ENCODE results near the gene HSPE1. TPM values are rescaled to one million over a fixed set of nuclear protein-coding genes. Genes with fewer than 3 reads are reported as not detected.

HSPE1 gene
- total RNA-seq, 1 donor = 23.5 TPM

DNA sequence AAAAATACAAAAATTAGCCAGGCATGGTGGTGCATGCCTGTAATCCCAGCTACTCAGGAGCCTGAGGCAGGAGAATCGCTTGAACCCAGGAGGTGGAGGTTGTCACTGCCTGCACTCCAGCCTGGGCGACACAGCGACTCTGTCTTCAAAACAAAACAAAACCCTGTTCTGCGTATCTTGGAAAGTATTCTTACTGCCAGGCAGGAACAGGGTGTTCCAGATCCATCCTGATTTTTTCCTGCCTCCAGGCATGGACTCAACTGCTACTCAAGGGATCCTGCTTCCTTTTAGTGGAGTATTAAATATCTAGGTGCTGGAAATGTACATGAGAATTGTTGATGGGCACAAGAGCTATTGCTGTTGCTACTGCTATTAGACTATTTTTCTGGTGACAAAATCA is 12.8 kb upstream of the HSPE1 start:
- H3K4me2 ChIP-seq (ENCODE audit: insufficient read depth, low read length) = no peak overlapping the region
- H3K4me1 ChIP-seq (ENCODE audit: insufficient read depth, low read length) = no peaks in the 10 kb centered on the region
- no peak overlapping the region for H3K4me3 ChIP-seq (ENCODE audit: insufficient read depth, low read length)
- H3K79me2 ChIP-seq (ENCODE audit: insufficient read depth, low read length) = no peaks in the 10 kb centered on the region
- H3K36me3 ChIP-seq (ENCODE audit: insufficient read depth, low read length) = peaks cover 73% of the 10 kb centered on the region
- TF ChIP-seq CTCF (IDR thresholded peaks at IDR 0.05; ENCODE audit: extremely low read depth, low read depth, low read length) = no peak
- no peaks in the 10 kb centered on the region for H3K27me3 ChIP-seq (ENCODE audit: insufficient read depth, low read length)
- H3K9me3 ChIP-seq (ENCODE audit: low read depth, low read length) = peaks cover 4% of the 10 kb centered on the region
- no peak overlapping the region for H2AFZ ChIP-seq (ENCODE audit: low read length)
- H4K20me1 ChIP-seq (ENCODE audit: insufficient read depth, low read length) = no peaks in the 10 kb centered on the region
- H3K27ac ChIP-seq (ENCODE audit: low read depth, low read length) = no peak overlapping the region
- DNase-seq (ENCODE audit: insufficient read length, low spot score, missing footprints) = no peak

GRCh38 chr2:197495433-197496134 is 4.6 kb upstream of the HSPE1 start:
- peaks cover 53% of the 10 kb centered on the region for H3K79me2 ChIP-seq (ENCODE audit: insufficient read depth, low read length)
- no peak overlapping the region for H3K4me3 ChIP-seq (ENCODE audit: insufficient read depth, low read length)
- H3K4me2 ChIP-seq (ENCODE audit: insufficient read depth, low read length) = no peak overlapping the region
- peaks cover 73% of the 10 kb centered on the region for H3K36me3 ChIP-seq (ENCODE audit: insufficient read depth, low read length)
- H2AFZ ChIP-seq (ENCODE audit: low read length) = no peak overlapping the region
- H3K4me1 ChIP-seq (ENCODE audit: insufficient read depth, low read length) = peaks cover 11% of the 10 kb centered on the region
- no peak overlapping the region for H3K27ac ChIP-seq (ENCODE audit: low read depth, low read length)
- H3K9me3 ChIP-seq (ENCODE audit: low read depth, low read length) = no peaks in the 10 kb centered on the region
- DNase-seq (ENCODE audit: insufficient read length, low spot score, missing footprints) = no peak
- no peaks in the 10 kb centered on the region for H3K27me3 ChIP-seq (ENCODE audit: insufficient read depth, low read length)
- peaks cover 21% of the 10 kb centered on the region for H4K20me1 ChIP-seq (ENCODE audit: insufficient read depth, low read length)
- TF ChIP-seq CTCF (IDR thresholded peaks at IDR 0.05; ENCODE audit: extremely low read depth, low read depth, low read length) = no peak

DNA sequence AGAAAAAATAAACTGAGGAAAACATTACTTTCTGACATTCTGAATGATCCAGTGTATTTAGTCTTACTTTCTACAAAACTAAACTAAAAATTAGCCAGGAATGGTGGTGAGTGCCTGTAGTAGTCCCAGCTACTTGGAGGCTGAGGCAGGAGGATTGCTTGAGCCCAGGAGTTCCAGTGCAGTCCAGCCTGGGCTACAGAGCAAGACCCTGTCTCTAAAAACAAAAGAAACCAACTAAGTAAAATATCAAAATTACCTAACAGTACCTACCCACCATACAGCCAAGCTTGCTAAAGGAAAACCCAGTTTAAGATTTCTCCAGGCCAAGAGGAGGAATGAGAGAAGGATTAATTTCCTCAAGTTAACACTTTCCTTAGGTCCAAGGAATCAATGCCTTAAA is 3.5 kb upstream of the HSPE1 start:
- TF ChIP-seq CTCF (IDR thresholded peaks at IDR 0.05; ENCODE audit: extremely low read depth, low read depth, low read length) = no peak
- no peak for DNase-seq (ENCODE audit: insufficient read length, low spot score, missing footprints)
- no peak overlapping the region for H3K27ac ChIP-seq (ENCODE audit: low read depth, low read length)
- peaks cover 64% of the 10 kb centered on the region for H3K79me2 ChIP-seq (ENCODE audit: insufficient read depth, low read length)
- H3K36me3 ChIP-seq (ENCODE audit: insufficient read depth, low read length) = peaks cover 63% of the 10 kb centered on the region
- H3K4me1 ChIP-seq (ENCODE audit: insufficient read depth, low read length) = peaks cover 14% of the 10 kb centered on the region
- peaks cover 21% of the 10 kb centered on the region for H4K20me1 ChIP-seq (ENCODE audit: insufficient read depth, low read length)
- H3K9me3 ChIP-seq (ENCODE audit: low read depth, low read length) = no peaks in the 10 kb centered on the region
- no peak overlapping the region for H3K4me2 ChIP-seq (ENCODE audit: insufficient read depth, low read length)
- no peaks in the 10 kb centered on the region for H3K27me3 ChIP-seq (ENCODE audit: insufficient read depth, low read length)
- no peak overlapping the region for H3K4me3 ChIP-seq (ENCODE audit: insufficient read depth, low read length)
- no peak overlapping the region for H2AFZ ChIP-seq (ENCODE audit: low read length)

- H3K4me2 ChIP-seq (ENCODE audit: insufficient read depth, low read length) = peak overlapping the region; percentile 86
- H2AFZ ChIP-seq (ENCODE audit: low read length) = no peak overlapping the region
- no peaks in the 10 kb centered on the region for H3K27me3 ChIP-seq (ENCODE audit: insufficient read depth, low read length)
- no peak overlapping the region for H3K27ac ChIP-seq (ENCODE audit: low read depth, low read length)
- peaks cover 20% of the 10 kb centered on the region for H3K4me1 ChIP-seq (ENCODE audit: insufficient read depth, low read length)
- peaks cover 58% of the 10 kb centered on the region for H3K36me3 ChIP-seq (ENCODE audit: insufficient read depth, low read length)
- no peak for DNase-seq (ENCODE audit: insufficient read length, low spot score, missing footprints)
- no peak for TF ChIP-seq CTCF (IDR thresholded peaks at IDR 0.05; ENCODE audit: extremely low read depth, low read depth, low read length)
- peaks cover 71% of the 10 kb centered on the region for H3K79me2 ChIP-seq (ENCODE audit: insufficient read depth, low read length)
- no peak overlapping the region for H3K4me3 ChIP-seq (ENCODE audit: insufficient read depth, low read length)
- peaks cover 21% of the 10 kb centered on the region for H4K20me1 ChIP-seq (ENCODE audit: insufficient read depth, low read length)
- no peaks in the 10 kb centered on the region for H3K9me3 ChIP-seq (ENCODE audit: low read depth, low read length)
Observed at GRCh38 chr2:197497326-197497725, 2.9 kb upstream of the HSPE1 start.
